ENCODE measurements around the gene KCNQ2.
"Not testable (repeated sequence)": the region's sequence is repeated elsewhere in the genome, so short reads cannot be mapped to it uniquely, and the experiment has no call there.

DNA sequence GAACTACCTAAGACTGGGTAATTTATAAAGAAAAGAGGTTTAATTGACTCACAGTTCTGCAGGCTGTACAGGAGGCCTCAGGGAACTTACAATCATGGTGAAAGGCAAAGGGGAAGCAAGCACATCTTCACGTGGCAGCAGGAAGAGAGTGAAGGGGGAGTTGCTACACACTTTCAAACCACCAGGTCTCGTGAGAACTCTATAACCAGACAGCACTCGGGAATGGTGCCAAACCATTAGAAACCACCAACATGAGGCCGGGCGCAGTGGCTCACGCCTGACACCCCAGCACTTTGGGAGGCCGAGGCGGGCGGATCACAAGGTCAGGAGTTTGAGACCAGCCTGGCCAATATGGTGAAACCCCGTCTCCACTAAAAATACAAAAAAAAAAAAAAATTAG, 42.1 kb upstream of the KCNQ2 start:
- not testable (repeated sequence) for TF ChIP-seq POLR2A, EP300 (IDR thresholded peaks at IDR 0.05)
- TF ChIP-seq, protein P1, sequence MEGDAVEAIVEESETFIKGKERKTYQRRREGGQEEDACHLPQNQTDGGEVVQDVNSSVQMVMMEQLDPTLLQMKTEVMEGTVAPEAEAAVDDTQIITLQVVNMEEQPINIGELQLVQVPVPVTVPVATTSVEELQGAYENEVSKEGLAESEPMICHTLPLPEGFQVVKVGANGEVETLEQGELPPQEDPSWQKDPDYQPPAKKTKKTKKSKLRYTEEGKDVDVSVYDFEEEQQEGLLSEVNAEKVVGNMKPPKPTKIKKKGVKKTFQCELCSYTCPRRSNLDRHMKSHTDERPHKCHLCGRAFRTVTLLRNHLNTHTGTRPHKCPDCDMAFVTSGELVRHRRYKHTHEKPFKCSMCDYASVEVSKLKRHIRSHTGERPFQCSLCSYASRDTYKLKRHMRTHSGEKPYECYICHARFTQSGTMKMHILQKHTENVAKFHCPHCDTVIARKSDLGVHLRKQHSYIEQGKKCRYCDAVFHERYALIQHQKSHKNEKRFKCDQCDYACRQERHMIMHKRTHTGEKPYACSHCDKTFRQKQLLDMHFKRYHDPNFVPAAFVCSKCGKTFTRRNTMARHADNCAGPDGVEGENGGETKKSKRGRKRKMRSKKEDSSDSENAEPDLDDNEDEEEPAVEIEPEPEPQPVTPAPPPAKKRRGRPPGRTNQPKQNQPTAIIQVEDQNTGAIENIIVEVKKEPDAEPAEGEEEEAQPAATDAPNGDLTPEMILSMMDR (IDR thresholded peaks at IDR 0.05) = not testable (repeated sequence)

All from ovary (tissue), 3 donors.